ENCODE measurements around the gene NMNAT2.
A peak's percentile ranks its signal among the peaks of the same experiment; 100 is the strongest.

NMNAT2 gene

DNA sequence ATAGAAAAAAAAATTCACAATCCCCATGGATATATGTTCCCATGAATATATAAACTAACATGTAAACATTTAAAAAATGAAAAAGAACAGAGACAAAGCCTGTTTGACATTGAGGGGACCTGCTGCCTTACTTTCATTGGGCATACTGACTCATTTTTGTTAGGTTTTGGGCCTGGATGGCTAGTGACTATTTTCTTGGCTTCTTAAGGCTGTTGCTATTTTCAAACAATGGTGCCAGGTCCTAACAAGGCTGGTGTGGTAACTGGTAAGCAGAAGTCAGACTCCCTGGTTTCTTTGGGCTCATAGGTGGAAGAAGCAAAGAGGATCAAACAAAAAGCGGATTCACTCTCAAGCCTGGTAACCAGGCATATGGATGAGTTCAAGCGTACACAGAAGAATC lies 181.1 kb downstream of the NMNAT2 start:
- no peak for DNase-seq (ENCODE audit: low read depth)

DNA sequence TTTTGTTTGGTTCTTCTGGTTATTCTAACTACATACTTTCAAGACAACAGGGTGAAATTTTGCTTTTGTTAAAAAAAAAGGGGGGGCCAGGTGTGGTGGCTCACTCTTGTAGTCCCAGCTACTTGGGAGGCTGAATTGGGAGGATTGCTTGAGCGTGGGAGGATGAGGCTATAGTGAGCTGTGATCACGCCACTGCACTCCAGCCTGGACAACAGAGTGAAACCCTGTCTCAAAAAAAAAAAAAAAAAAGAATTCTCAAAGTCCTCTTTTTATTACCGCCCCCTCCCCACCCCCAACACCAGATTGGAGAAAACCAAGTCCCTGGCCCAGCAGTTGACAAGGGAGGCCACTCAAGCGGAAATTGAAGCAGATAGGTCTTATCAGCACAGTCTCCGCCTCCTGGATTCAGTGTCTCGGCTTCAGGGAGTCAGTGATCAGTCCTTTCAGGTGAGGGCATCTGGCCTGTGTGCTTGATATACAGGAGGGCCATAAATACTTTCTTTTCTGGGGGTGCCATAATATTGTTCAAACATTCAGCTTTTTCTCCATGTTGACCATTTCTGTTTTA lies 181.9 kb downstream of the NMNAT2 start:
- DNase-seq (ENCODE audit: low read depth), result no peak

DNA sequence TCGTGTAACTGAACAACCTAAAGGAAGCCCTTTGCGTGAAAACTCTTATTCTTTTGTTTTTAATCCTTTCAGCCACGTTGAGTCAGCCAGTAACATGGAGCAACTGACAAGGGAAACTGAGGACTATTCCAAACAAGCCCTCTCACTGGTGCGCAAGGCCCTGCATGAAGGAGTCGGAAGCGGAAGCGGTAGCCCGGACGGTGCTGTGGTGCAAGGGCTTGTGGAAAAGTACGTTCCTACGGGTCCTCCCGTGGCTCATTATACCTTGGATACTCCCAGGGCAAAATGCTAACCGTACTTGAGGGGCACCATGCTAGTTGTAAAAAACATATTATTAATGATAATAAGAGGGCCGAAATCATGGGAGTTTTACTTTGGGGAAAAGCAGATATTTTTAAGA lies 182.7 kb downstream of the NMNAT2 start:
- no peak for DNase-seq (ENCODE audit: low read depth)

DNA sequence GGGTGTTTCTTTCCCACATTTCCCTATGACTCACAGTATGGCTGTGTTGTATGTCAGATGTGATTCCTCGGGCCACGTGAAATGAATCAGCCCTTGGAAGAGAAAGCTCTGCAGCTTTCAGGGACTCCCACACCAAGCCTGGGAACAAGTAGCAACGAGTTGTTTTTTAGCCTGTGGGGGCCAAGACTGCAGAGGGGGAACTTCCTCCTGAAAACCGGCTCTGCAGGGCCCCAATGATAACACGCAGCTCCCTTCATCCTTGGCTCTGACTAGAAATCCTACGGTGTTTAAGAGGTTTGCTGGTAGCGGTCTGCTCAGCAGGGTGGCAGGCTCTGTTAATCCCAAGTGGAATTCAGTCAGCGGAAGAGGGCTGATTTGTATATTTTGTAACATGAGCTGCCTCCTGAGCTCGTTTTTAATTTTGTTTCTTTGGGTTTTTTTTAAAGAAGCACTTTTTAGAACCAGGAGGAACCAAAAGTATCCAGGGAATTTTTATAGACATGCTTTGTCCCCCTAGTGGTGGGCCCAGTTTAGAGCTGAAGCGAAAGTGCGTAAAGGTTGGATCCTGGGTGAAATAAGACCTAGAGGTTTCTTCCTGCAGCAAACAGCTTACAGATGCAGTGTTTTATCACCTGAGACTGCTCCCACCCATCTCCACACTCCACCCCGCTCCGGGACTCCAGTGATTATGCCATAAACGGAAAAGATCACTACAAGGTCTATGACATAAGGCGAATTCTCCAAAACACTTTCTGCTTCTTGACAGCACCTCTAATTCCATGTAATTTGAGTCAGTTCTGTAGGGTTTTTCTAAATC lies 183.3 kb downstream of the NMNAT2 start:
- peak; percentile 99 for DNase-seq (ENCODE audit: low read depth)

DNA sequence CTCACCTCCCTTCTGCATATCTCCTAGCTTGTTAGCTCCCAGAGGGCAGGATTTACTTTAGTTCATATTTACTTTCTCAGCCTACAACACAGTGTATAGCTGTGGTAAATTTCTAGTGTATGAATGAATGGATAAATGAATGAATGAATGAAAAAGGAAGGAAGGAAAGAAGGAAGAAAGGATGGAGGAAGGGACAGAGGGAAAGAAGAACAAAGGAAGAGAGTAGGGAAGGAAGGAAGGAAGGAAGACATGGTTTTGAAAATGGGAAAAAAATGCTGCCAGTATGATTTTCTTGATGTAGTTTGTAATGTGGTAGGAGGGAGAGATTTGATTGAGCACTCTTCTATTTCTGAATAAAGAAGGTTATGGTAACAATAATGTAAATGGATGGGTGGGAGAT lies 185.1 kb downstream of the NMNAT2 start:
- no peak for DNase-seq (ENCODE audit: low read depth)

DNA sequence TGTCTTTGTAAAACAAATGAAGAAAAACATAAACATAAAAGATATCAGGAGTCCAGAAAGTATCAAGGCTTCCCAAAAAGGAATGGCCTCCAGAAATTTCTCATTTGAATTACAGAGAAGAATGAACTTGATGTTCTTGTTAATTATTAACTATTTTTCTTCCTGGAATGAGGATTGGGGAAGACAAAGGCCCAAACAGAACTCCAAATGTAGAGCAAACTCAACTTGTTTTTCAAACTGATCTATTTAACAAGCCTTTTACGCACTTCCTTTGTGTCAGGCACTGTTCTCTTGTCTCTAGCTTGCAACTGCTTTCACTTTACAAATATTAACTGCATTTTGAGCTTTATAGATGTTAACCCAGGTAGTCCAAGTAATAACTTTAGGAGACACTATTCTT lies 186.6 kb downstream of the NMNAT2 start:
- no peak for DNase-seq (ENCODE audit: low read depth)

DNA sequence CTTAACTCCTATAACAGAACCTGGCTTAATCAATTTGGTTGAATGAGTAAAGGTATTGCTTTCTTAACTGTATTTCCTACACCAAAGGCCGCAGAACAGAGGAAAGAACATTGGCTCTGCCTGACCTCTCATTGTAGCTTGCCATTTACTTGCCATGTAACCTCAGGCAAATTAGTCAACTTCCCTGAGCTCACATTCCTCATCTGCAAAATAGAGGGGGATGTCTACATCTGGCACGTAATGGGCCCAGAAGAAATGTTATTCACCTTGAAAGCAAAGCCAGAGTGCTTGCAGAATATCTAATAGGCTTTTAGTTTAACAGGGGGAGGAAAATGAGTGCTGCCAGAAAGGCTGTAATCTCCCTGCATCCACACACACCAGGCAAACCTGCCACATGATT lies 187.8 kb downstream of the NMNAT2 start:
- DNase-seq (ENCODE audit: low read depth), result peak; percentile 95

DNA sequence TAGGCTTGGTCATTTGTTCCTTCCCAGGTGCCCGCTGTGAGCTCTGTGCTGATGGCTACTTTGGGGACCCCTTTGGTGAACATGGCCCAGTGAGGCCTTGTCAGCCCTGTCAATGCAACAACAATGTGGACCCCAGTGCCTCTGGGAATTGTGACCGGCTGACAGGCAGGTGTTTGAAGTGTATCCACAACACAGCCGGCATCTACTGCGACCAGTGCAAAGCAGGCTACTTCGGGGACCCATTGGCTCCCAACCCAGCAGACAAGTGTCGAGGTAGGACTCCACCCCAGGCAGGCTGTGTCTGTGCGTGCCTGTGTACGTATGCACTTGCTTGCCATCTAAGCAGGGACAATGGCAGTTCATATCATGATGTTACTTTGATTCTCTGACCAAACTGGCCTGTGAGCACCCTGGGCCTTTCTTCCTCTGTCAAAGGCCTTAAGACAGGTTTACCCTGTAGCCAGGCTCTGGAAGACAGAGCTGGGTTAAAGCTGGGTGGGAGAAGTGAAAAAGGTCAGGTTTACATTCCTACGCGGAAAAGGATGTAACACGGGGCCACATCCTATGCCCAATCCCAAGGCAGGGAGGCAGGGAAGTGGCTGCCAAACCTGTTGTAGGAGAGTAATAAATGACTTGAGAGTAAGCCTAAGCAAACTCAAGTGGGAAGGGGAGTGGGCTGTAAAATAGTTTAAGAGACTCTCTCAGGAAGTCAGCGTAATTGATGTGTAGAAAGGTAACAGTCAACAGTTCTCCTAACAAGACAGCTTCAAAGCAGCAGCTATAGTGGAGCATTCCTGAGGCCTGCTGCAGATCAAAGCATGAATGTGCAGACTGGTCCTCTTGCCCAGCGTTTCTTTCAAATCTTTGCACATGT lies 189.6 kb downstream of the NMNAT2 start:
- DNase-seq (ENCODE audit: low read depth), result no peak

DNA sequence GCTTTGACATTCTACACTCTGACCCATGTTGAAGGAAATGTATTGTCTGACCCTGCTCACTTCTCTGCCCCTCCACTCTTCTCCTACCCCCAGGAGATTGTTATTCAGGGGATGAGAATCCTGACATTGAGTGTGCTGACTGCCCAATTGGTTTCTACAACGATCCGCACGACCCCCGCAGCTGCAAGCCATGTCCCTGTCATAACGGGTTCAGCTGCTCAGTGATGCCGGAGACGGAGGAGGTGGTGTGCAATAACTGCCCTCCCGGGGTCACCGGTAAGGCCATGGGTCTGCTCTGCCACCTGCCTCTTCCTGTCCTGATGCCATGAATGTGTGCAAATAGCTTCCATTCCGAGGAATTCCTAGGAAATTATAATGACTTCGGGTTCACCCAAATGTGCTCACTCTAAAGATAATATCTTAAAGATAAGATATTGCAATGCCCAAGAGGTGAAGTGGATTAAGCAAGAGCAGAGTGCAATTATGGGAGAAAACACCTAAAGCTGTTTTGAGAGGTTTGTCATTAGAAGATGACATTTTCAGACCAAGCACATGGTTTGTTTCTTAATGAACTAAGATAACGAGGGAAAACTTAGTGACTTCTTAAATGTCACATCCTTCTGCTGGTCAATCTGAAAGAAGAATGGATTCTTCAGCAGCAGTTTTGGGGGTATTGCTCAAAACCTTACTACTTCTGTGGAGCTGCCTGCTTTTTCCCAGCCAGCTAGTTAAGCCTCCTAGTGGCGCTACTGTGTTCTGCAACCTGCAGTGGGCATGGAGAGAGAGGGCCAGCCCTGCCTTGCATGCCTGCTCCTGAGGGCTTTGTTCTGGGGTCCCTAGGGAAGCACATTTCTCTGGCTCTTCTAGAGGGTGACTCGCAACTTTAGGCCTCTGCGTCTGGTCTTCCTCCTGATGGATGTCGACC lies 190.5 kb downstream of the NMNAT2 start:
- DNase-seq (ENCODE audit: low read depth), result peak; percentile 72

DNA sequence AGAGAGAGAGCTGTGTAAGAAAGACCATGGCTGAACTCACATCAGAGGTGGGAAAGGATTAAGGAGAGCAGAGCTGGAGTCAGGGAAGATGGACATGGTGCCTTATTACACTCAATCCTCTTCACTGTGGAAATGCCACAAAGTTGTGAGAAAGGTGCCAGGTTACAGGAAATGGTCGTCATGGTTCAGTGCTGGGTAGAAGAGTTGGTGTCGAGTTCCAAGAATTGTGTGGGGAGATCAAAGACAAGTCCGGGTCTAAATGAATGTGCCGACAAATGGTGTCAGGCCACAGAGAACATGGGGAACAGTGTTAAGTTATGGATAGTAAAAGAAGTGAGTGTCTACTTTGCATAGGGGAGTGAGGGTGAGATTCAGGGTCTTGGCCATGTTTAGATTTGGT lies 191.2 kb downstream of the NMNAT2 start:
- no peak for DNase-seq (ENCODE audit: low read depth)

DNA sequence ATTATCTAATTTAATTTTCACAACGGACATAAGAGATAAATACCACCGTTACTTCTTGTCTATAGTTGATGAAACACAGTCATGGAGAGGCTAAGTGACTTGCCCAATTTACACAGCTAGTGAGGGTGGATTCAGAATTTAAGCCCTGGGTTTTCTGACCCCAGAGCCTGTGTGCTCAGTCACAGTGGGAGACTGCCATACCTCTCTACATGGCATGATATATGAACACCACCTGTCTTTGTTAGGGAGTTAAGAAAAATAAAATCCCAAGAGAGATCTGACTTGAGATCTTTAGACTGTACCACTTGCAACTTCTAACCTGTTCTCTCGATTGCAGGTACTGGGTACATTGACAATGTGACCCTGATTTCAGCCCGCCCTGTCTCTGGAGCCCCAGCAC lies 191.8 kb downstream of the NMNAT2 start:
- no peak for DNase-seq (ENCODE audit: low read depth)

DNA sequence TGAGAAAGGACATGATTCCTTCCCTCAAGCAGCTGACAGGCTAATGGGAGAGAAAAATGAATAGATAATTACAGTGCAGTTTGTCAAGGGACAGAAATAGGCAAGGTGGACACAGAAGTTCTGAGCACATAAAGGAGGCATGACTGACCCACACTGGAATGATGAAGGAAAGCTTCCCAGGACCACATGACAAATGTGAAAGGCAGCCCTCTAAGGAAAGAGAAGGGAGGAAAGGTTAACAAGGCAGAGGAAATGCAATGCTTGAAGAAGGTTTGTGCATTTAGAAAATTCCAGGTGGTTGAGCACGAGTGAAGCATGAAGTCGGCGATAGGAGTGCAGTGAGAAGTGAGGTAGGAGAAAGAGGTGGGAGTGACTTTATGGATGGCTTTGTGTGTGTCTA lies 194.7 kb downstream of the NMNAT2 start:
- peak; percentile 42 for DNase-seq (ENCODE audit: low read depth)

DNA sequence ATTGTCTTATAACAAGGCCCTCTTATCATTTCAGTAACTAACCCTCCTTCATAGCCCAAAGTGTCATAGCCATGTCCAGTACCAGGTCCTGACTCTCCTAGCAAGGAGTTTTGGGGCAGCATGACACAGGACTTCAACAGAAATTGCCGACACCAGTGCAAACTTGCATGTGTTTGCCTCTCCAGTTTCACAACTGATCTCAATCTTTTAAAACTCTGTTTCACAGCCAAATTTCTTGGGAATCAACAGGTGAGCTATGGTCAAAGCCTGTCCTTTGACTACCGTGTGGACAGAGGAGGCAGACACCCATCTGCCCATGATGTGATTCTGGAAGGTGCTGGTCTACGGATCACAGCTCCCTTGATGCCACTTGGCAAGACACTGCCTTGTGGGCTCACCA lies 195.3 kb downstream of the NMNAT2 start:
- DNase-seq (ENCODE audit: low read depth), result no peak

DNA sequence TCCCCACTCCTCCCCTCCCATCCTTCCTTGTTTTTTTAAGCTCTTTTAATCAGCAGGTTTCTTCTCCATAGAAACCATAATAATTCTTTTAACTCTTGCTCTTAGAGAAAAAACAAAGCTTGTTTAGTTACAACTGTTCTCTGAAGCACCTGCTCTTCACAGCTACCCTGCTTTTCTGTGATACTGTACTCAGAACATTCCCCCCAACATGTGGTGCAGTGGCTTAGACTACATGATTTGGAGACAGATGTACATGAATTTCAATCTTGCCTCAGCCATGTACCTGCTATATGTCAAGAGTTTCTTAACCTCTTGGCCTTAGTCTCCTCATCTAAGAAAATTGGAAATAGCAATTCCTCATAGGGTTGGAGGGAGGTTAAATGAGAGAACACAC lies 198.6 kb downstream of the NMNAT2 start:
- DNase-seq (ENCODE audit: low read depth), result no peak

DNA sequence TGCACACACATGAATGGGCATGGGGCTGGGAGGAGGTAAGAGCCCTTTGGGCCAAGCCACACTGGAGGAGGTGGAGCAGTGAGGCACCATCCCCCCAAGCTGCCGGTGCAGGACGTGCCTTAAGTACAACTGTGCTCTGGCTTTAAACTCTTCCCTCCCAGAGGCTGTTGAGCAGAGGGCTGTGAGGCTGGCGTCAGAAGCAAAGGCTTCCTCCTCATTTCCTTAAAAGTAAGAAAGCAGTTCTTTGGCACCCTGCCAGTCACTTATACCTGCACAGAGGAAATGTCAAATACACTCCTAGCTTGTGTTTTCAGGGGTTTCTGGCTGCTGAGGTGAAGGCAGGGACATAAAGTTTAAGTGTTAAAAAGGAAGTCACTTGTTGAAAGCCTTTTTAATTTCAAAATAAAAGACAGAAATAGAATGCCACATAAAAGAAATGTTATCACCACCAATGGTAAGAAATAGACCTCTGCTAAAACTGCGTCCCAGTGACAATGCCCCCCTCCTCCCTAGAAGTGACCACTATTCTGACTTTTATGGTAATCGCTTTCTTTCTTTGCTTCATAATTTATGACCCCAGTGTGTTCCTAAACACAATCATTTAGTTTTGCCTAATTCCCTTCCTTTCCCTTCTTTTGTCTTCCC lies 199.1 kb downstream of the NMNAT2 start:
- DNase-seq (ENCODE audit: low read depth), result no peak

DNA sequence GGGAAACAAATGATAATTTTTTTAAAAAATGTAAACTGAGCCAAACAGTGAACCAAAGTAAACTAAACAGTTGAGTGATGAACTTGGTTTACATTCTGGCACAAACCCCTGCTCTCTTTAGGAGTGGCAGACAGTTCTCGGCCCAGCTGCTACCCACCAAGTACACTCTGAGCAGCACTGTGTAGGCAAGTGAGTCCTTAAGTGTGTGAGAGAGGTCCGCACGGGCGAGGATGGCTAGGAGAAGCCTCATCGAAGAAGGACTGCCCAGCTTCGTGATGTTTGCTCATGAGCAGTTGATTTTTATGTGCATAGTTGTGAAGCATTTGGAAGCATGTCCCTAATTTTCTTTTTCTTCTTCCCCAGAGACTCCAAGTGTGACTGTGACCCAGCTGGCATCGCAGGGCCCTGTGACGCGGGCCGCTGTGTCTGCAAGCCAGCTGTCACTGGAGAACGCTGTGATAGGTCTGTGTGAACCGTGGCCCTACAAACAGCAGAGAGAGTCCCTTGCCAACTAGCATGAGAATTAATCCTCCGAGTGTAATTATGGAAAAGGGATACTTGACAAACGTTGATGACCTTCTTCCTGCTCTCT lies 200.1 kb downstream of the NMNAT2 start:
- no peak for DNase-seq (ENCODE audit: low read depth)

DNA sequence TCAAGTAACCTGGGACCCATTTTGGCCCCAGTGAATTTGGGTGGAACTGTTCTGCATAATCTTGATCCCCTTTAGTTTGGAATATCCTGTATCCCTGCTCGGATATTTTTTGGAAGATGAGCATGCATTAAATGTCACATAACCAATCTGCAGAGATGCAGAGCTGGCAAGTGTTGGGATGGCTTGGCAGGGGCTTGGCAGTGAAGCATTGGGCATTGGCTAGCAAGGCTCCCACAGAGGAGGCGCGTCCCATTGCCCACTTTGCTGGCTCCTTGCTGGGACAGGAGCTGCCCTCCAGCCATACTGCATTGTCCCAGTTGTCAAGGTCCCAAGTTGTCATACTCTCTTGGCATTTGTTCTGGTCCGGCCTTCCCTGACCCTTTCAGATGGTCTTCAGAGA lies 202.2 kb downstream of the NMNAT2 start:
- DNase-seq (ENCODE audit: low read depth), result no peak

DNA sequence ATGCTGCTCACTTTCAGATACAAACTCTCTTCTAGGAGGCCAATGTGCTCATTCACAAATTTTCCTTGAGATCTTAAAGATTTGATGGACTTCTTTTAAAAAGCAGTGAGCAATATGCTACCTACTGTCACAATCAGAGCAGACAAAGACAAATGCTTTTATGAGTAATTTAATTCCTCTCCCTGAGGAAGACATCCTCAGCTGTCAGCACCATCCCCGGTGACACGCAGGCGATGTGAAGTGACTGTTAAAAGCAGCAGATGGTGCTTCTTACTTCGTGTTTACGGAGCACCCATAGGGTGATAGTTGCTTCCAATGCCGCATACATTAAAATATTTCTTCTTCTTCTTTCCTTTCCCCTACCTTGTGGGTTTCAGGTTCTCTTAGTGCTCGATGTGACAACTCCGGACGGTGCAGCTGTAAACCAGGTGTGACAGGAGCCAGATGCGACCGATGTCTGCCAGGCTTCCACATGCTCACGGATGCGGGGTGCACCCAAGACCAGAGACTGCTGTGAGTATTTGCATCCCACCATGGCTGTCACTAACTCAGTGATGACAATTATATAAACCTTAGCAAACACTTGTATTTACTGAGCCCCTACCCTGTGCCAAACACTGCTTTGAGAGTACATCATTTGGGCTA lies 203.0 kb downstream of the NMNAT2 start:
- DNase-seq (ENCODE audit: low read depth), result no peak

DNA sequence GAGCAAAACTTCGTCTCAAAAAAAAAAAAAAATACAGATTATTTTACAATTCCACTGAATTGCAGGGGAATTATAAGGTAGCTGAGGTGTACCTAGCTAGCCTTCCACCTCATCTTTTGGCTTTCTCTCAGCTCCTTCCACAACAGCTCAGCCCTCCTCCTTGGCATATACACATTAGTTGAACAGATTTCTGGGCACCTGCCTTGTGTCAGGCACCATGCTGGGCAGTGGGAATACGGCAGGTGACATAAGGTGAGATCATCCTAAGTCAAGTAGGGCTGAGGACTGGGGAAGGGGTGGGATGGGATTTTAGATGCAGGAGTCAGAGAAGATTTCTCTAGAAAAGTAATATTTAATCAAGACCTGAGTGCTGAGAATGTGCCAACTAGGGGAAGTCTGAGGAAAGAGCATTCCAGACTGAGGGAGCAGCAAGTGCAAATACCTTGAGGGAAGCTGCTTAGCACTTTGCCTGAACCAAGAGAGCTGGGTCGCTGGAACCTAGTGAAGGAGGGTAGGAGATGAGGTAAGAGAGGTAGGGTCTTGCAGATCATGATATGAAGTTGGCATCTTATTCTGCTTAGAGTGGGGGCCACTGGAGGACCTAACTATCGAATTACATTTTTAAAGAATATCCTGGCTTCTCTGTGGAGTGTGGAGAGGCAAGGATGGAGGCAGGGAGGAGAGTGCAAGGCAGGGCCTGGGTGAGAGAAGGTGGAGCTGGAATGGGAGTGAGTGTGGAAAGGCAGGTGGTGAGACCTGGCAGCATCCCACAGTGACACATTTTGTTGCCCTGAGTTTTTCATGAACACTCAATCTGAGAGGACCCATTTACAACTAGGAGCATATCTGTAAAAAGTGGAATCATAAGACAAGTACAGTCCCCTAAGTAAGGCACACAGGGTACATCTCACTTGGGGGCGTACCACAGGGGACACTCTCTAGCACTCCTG lies 203.9 kb downstream of the NMNAT2 start:
- DNase-seq (ENCODE audit: low read depth), result no peak
